ENCODE measurements around the gene CRACR2B.

GRCh38 chr11:853682-854448 is 26.1 kb downstream of the CRACR2B start:
- TF ChIP-seq, protein P1, sequence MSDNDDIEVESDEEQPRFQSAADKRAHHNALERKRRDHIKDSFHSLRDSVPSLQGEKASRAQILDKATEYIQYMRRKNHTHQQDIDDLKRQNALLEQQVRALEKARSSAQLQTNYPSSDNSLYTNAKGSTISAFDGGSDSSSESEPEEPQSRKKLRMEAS (IDR thresholded peaks at IDR 0.05): no peak
- TF ChIP-seq SIN3A (IDR thresholded peaks at IDR 0.05; ENCODE audit: borderline replicate concordance, low read depth, low read length): no peak
- TF ChIP-seq ZNF552 (CRISPR knock-in tag; IDR thresholded peaks at IDR 0.05; ENCODE audit: borderline replicate concordance): no peak
- TF ChIP-seq, protein P2, sequence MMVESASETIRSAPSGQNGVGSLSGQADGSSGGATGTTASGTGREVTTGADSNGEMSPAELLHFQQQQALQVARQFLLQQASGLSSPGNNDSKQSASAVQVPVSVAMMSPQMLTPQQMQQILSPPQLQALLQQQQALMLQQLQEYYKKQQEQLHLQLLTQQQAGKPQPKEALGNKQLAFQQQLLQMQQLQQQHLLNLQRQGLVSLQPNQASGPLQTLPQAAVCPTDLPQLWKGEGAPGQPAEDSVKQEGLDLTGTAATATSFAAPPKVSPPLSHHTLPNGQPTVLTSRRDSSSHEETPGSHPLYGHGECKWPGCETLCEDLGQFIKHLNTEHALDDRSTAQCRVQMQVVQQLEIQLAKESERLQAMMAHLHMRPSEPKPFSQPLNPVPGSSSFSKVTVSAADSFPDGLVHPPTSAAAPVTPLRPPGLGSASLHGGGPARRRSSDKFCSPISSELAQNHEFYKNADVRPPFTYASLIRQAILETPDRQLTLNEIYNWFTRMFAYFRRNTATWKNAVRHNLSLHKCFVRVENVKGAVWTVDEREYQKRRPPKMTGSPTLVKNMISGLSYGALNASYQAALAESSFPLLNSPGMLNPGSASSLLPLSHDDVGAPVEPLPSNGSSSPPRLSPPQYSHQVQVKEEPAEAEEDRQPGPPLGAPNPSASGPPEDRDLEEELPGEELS (CRISPR knock-in tag; IDR thresholded peaks at IDR 0.05): no peak
- TF ChIP-seq ZNF839 (CRISPR knock-in tag; IDR thresholded peaks at IDR 0.05; ENCODE audit: borderline replicate concordance): no peak
- no peak for TF ChIP-seq PRDM10 (CRISPR knock-in tag; IDR thresholded peaks at IDR 0.05; ENCODE audit: low read depth)
- TF ChIP-seq GABPA (IDR thresholded peaks at IDR 0.05; ENCODE audit: low read depth, low read length): no peak
- no peak for TF ChIP-seq GABPA (CRISPR knock-in tag; IDR thresholded peaks at IDR 0.05; ENCODE audit: low read depth)
- no peak for TF ChIP-seq ZNF124 (CRISPR knock-in tag; IDR thresholded peaks at IDR 0.05)
- TF ChIP-seq, protein P3, sequence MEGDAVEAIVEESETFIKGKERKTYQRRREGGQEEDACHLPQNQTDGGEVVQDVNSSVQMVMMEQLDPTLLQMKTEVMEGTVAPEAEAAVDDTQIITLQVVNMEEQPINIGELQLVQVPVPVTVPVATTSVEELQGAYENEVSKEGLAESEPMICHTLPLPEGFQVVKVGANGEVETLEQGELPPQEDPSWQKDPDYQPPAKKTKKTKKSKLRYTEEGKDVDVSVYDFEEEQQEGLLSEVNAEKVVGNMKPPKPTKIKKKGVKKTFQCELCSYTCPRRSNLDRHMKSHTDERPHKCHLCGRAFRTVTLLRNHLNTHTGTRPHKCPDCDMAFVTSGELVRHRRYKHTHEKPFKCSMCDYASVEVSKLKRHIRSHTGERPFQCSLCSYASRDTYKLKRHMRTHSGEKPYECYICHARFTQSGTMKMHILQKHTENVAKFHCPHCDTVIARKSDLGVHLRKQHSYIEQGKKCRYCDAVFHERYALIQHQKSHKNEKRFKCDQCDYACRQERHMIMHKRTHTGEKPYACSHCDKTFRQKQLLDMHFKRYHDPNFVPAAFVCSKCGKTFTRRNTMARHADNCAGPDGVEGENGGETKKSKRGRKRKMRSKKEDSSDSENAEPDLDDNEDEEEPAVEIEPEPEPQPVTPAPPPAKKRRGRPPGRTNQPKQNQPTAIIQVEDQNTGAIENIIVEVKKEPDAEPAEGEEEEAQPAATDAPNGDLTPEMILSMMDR (CRISPR knock-in tag; IDR thresholded peaks at IDR 0.05): no peak
- no peak for TF ChIP-seq ZNF460 (CRISPR knock-in tag; IDR thresholded peaks at IDR 0.05; ENCODE audit: borderline replicate concordance)
- no peak for TF ChIP-seq KDM5B (CRISPR knock-in tag; IDR thresholded peaks at IDR 0.05; ENCODE audit: borderline replicate concordance)
- no peak for TF ChIP-seq NR2C2 (CRISPR knock-in tag; IDR thresholded peaks at IDR 0.05; ENCODE audit: borderline replicate concordance)

All from HepG2 (cell line).